GM18526 (cell line): ENCODE results near the gene ARHGAP24.

Source experiments
- POLR2A ChIP-seq: IDR thresholded peaks from 3 replicates; pipeline ENCODE4 v1.6.1; 2011; ENCODE audit not compliant: insufficient read length; ENCODE audit errors: extremely low read depth

Gene ARHGAP24

DNA sequence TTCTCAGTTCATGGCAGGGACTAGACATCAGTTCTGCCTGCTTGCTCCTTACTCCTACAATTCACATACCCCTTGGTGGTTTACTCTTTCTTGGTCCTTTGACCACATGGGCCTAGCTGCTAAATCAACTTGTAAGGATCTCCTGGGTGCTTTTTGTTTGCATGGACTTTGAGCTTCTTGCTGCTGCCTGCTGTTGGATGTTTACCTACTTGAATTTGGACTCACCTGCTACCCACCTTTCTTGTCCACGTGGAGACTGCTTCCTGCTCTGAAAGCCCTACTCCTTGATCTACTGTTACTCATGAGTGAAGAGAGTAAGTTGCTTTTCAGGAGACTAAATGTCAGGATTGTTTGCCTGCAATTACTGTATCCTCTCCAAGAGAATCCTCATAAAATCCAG lies 15.2 kb upstream of the ARHGAP24 start:
- TF ChIP-seq POLR2A = no peak

DNA sequence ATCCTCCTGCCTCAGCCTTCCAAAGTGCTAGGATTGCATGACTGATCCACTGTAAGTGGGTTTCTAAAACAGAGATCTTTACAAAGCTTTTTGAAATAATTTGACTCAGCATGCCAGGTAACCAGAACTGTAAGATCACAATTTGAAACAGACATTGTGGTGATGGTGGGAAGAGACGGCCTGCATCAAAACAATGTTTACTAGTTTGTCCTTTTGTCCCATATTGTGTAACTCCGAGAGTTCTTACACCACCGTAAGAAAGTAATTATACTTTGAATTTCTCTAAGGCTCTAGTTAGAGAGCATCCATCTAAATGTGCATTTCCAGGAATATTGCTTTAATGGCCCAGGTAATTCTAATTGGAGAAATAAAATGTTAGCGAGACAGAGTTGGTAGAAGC lies 594 bp upstream of the ARHGAP24 start:
- no peak for TF ChIP-seq POLR2A

DNA sequence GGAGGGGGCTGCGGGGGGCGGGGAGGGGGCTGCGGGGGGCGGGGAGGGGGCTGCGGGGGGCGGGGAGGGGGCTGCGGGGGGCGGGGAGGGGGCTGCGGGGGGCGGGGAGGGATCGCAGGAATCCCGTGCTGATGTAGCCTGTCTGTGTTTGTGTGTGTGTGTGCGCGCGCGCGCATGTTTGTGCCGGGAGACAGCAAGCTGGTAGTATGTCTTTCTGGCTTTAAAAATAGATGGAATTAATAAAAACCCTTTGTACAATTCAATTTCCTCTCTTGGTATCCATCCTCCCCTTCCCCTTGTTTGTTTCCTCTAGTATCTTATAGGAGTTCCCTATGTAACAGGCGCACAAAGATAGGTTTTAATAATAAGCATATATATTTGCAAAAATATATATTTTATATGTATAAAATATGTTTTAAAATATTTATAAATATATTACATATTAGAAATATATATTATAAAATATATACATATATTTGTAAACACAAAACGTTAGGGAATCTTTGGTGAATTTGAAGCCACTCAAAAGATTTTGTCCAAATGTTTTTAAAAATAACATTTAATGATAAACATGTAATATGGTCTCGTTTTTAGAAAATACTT lies 782 bp downstream of the ARHGAP24 start:
- TF ChIP-seq POLR2A = no peak

DNA sequence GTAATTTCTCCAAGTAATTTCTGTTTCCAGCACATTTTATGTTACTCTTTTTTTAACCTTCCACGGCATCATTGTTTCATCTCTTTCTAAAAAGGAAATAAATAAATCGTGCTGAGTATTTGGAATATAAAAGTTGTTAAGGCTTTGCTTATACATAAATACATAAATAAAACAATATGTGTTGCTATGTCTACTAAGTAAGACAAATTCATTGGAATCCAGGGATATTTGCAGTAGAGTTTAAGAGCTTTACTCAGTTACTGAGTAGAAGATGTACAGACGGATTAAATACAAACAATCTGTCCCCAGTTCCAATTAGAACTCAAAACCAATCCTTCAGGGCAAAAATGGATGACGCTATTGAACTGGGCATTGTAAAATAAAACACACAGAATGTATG lies 1.4 kb downstream of the ARHGAP24 start:
- TF ChIP-seq POLR2A = no peak

DNA sequence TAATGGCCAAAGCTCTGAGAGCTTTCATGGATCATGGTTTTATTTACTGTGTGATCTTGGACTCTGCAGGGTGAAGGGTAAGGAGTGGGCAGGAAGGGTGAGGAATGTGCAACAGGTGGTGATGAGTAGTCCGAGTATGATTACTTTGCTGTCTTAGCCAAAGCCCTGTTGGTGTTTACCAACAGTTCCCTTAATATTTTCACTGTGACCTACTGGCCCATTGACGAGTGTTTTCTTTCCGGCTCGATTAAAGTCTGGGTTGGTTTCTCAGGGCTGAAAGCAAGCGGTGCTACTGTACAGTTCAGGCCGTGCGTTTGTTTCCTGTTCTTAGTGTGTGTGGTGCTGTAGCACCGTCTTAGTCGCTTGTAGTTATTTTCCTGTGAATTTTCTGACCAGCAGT lies 2.6 kb downstream of the ARHGAP24 start:
- TF ChIP-seq POLR2A = no peak

DNA sequence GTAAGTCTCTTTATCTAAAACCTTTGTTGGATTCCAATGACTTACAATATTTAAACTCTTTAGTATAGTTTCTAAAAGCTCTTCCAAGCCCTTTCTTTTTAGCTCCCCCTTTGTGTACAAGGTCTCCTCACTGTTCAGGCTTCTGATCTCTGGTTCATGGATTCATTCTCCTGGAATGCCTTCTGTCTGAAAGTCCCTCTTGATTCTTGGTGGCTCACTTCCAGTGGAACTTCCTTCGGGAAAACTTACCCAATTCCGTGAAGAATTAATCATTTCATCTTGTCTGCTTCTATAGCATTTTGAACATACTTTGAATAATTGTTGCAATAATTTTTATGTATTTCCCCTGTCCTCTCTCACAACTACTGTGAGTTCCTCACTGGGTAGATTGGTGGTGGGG lies 3.6 kb downstream of the ARHGAP24 start:
- no peak for TF ChIP-seq POLR2A

DNA sequence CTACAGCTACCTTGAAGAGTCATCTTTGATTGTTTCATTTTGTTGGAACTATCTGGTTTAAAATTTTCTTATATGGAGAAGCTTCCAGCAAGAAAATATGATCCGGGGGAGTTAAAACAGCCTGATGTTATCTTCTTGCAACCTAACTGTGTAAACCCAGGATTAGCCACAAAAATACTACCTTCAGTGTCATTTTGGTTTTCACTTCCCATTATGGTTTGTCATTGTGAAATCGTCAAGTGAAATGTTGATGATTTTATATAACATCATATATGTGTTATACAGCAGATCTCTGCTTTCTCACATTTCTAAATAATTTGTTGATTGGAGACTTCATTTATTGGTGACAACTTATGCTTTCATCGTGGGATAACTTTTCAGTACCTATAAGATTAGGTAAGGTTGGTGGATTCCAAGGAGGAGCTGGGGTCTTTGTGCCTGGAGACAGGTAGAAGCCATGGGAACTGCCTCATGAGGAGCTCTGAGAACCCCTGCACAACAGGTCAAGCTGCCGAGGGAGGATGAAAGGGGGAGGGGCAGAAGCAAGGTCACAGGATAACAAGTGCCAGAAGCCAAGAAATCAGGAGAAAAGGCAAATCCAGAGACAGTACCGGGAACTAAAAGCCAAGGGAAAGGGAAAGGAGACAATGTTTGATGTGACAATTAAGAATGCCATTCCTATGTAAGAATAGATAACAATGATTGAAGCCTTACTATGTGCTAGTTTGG lies 7.2 kb downstream of the ARHGAP24 start:
- no peak for TF ChIP-seq POLR2A

DNA sequence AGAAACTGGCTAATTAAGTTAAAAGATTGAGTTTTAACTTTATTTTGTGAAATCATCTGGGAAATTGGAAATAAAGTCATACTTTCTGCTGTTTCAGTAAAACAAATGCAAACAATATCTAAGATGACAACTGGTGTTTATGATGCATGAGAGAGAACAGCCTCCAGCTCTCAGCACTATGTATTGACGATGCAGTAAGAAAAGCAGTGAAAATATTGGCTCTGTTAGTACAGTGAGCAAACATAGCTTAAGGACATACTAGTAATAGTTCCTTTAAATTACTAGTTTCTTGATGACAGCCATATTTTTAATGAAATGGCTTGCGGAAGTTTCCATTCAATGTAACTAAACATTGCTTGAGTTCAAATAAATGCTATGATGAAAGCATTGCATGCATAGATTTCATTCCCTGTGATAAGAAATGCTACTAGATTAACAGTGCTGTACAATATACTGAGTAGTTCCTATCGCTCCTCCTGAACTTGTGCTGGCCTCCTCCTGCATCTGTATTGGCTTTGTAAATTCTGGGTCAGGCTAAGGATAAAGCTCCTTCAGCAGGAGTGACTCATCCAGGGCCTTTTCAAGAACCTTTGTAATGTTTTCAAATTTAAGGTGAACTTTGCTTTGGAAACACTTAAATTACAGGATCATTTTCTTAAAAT lies 11.6 kb downstream of the ARHGAP24 start:
- no peak for TF ChIP-seq POLR2A

DNA sequence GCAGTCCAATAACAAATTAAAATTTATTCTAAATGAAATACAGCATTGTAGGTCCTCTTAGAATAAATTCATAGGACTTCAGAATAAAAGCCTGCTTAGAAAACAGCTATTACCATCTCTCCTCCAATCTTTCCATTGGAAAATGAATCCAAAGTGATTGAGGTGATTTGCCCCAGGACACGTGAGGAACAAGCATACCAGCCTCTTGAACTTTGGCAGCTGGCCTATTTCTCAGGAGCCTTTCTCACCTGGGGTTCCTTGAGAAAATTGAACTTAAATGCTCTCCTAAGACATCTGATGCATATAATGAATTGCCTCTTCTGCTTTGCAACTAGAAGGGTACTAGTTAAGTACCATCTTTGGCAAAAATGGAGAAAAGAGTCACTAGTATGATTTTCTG lies 13.5 kb downstream of the ARHGAP24 start:
- no peak for TF ChIP-seq POLR2A

DNA sequence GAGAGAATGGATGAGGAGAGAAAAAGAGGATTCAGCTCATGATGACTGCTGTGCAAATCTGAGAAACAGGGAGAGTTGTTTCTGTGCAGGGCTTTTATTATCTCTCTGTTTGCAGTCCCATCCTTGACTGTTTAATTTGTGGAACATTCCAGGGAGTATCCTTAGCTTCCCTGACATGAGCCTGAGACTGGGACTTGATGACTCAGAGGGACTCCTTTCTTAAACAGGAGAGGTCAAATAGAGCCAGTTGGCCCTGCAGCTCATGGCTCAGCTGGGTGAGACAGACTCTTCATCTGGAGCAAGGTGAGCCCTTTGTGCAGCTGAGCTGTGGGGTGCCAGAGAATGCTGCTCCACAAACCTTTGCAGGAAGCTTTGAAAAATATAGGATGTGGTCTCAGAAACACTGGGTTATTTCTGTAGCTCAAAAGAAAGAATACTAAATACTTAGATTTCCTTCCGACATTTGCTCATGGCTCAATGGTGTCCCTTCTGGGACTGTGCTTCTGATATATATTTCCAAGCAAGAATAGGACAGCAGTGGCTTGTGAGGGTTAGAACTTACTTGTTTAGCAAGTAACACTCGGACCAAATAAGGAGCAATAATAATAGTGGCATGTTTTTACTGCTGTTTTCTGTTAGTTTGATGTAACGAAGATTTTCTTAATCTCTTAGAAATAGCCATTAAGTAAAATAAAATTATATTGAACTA lies 14.5 kb downstream of the ARHGAP24 start:
- no peak for TF ChIP-seq POLR2A

DNA sequence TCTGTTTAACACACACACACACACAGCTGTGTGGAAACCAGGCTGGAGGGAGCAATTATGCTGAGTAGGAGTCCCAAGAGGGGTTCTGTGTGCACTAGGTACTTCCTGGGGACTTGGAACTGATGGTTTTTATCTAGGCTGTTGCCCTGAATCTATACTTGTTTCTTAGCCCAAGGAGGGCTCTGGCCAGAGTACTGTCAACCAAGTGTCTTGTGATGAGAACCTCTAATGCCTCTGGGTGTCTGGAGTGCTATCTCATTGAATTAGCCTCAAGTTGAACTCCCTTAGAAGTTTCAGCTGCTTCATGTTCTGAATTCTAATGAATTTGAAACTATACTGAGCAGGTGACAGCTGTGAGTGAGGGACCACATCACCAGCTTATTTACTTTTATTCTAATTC lies 16.6 kb downstream of the ARHGAP24 start:
- no peak for TF ChIP-seq POLR2A

DNA sequence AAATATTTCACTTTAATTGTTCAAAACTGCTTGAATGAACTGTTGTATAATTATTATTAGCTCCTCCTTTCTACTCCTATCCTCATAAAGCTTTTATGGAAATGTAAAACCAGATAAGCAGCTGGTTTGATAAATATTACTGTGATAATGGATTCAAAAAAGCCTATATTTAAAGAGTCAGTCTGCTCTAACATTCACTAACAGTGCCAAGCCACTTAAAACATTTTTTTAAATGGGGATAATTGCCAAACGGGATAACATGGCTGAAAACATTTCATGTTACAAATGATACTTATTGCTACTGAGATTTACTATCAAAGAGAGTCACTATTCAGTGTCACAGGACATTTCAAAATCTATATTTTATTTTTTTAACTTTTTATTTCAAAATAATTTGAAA lies 17.4 kb downstream of the ARHGAP24 start:
- no peak for TF ChIP-seq POLR2A

DNA sequence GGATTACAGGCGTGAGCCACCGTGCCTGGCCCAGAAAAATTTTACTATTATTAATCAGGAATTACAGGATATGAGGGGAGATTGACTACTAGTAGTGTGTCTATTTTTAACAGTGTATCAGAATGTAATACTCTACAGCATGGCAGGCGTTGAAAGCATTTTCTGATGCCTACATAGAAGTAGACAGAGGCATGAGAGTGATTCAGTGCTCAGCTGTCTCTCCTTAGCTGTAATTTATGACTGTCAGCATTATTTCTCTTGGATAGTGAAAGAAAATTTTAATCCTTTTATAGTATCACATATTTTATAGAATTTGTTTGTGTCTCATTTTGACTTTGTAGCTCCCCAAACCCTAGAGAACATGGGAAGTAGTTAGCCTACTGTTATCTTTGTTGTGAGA lies 20.7 kb downstream of the ARHGAP24 start:
- no peak for TF ChIP-seq POLR2A

DNA sequence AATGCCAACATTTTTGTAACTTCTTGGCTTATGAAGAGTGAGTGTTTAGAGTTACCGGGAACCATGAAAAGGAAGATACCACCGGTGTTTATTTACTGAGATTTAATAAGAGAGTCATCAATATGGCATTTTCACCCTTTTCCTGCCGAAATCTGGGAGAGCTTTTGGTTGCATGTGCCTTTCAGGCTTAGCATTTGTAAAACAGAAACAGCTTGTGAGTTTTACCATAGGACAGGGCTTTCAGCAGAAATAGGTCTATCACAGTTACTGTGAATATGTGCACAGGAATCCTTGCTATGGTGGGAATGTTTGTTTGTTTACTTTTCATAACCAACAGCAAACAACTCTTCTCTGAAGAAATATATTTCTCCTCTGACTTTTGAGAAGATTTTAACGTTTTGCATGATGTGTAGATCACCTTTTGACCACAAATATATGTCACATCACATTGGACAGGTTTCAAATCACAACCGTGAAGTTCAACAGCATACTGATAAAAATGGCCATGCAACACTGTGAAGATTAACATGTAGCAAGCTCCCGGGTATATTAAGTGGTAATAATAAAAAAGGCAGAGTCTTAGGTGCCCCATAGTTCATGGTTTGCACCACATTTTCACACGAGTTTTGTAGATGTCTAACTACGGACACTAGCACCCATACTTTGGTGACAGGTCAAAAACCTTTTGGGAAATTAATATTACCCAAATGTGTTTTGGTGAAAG lies 21.3 kb downstream of the ARHGAP24 start:
- TF ChIP-seq POLR2A = no peak

DNA sequence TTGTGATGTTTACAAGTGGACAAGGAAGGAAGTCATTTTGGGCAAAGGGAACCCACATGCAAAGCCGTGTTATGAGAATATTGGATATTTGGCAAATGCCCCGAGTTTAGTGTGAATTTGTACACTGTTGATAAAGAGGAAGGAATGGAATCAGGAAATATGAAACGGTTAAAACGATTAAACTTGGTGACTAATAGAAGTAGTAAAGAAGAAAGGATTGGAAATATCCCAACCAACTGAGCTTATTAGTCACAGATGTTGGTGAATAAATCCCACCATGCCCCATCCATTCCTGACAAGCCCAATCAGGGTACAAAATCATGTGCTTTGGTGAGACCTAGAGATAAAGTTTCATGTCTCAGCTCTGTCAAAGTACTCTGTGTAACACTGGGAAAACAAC lies 22.0 kb downstream of the ARHGAP24 start:
- TF ChIP-seq POLR2A = no peak
